Stomach (tissue), 9 donors: Measurements from ENCODE around the gene CFI. TPM values are rescaled to one million over a fixed set of nuclear protein-coding genes. Genes with fewer than 3 reads are reported as not detected.

Experiments
- DNase-seq, 2 donors: peaks; one replicate each; pipeline versions ENCODE4 v3.0.0 to v3.0.0-alpha.2; 2013 to 2019
- H3K27ac ChIP-seq, 5 donors: fragments of 200-600 bp in 4 of 5; sonication (generic) in 4 of 5; one replicate each; pipeline ENCODE4 v1.5.1; 2013 to 2019; ENCODE audit warnings: mild to moderate bottlenecking in 1 of 5, moderate library complexity in 1 of 5
- H3K27me3 ChIP-seq, 3 donors: fragments of 200-600 bp; sonication (generic); one replicate each; pipeline ENCODE4 v1.5.1; 2017 to 2019; ENCODE audit warnings: mixed run types in 1 of 3
- H3K36me3 ChIP-seq, 4 donors: fragments of 200-600 bp; sonication (generic); 1 replicate in 3 of 4; 2 replicates in 1 of 4; pipeline ENCODE4 v1.5.1; 2016 to 2019
- H3K4me1 ChIP-seq, 4 donors: fragments of 200-600 bp; sonication (generic); one replicate each; pipeline ENCODE4 v1.5.1; 2016 to 2019
- H3K4me3 ChIP-seq, 4 donors: fragments of 200-600 bp; sonication (generic) in 3 of 4; one replicate each; pipeline ENCODE4 v1.5.1; 2016 to 2019; ENCODE audit warnings: mild to moderate bottlenecking in 1 of 4
- H3K9me3 ChIP-seq, 4 donors: fragments of 200-600 bp; sonication (generic); one replicate each; pipeline ENCODE4 v1.5.1; 2016 to 2019
- CTCF ChIP-seq, 7 experiments: fragments of 450-650 bp in 4 of 7; fragments of 200-600 bp in 3 of 7; sonication (generic) in 3 of 7; IDR thresholded peaks; one replicate each; pipeline ENCODE4 v1.5.1; 2016 to 2019; ENCODE audit warnings: antibody characterized with exemption in 7 of 7, control low read depth in 2 of 7, mild to moderate bottlenecking in 1 of 7
- EP300 ChIP-seq: sonication (generic); formaldehyde crosslinking; IDR thresholded peaks from one replicate; pipeline ENCODE4 v1.6.1; 2017; ENCODE audit warnings: antibody characterized with exemption
- POLR2A ChIP-seq, 4 donors: fragments of 450-650 bp; IDR thresholded peaks; one replicate each; pipeline ENCODE4 v1.6.1; 2016; ENCODE audit warnings: antibody characterized with exemption in 4 of 4, control low read depth in 2 of 4, mild to moderate bottlenecking in 1 of 4, moderate library complexity in 1 of 4
- POLR2AphosphoS5 ChIP-seq, 3 donors: sonication (generic); formaldehyde crosslinking; IDR thresholded peaks; one replicate each; pipeline ENCODE4 v1.6.1; 2016; ENCODE audit warnings: antibody characterized with exemption in 3 of 3
- WGBS, 5 donors: extraction: QIAGEN DNeasy Blood & Tissue Kit in 3 of 5; methylation state at CpG; one replicate each; pipeline versions ENCODE4 v1.1.5 to v1.1.7; 2013 to 2018; 5-methylcytosine and 5-hydroxymethylcytosine counted together
- intact Hi-C: fragments of 100-400 bp; cut with DNase I; formaldehyde crosslinking; loops from one replicate; pipeline ENCODE4 v1.15.1; 2023; ENCODE audit warnings: low total_unique reads
- polyA plus RNA-seq, 3 donors: library from polyadenylated mRNA; stranded (reverse); fragments of 200-250 nt; gene quantifications; one replicate each; pipeline ENCODE4 v1.2.3, GENCODE V29; 2013
- total RNA-seq, 5 donors: library from RNA; depleted of rRNA; stranded (reverse); fragments of >200 nt; gene quantifications; one replicate each; pipeline versions ENCODE4 v1.1.0 to v1.2.3, GENCODE V29; 2014 to 2016
- donor health status: healthy with polysubstance abuse.
- donor health status: Bipolar disorder and iron deficiency.
- donor health status: healthy.

CFI gene
- total and polyA plus RNA-seq, 8 donors: 0.45 to 20.4 (median 7.7) TPM

- DNase-seq: no peak
- H3K27me3 ChIP-seq: no peaks in the 10 kb centered on the region
- no peak overlapping the region for H3K4me3 ChIP-seq
- no peaks in the 10 kb centered on the region for H3K9me3 ChIP-seq
- intact Hi-C loops: loop anchor here (5.0 to 10.0 kb wide), 2 partner anchors 123 to 396 kb away; no protein-coding TSS in a partner anchor
- peaks cover 17 to 26% (median 21%) of the 10 kb centered on the region in 4 donors for H3K4me1 ChIP-seq
- H3K36me3 ChIP-seq: peaks cover 8 to 53% (median 51%) of the 10 kb centered on the region in 4 donors
- TF ChIP-seq EP300 (no peak), CTCF (IDR thresholded peaks at IDR 0.05) (no peak), POLR2A (IDR thresholded peaks at IDR 0.05) (no peak)
- H3K27ac ChIP-seq: no peak overlapping the region
- 94 to 97% (median 97%) methylated on average over 4 of the region's 4 CpGs for WGBS, 5 donors
Observed at GRCh38 chr4:109818268-109818667, 16.5 kb upstream of the CFI start.

DNA sequence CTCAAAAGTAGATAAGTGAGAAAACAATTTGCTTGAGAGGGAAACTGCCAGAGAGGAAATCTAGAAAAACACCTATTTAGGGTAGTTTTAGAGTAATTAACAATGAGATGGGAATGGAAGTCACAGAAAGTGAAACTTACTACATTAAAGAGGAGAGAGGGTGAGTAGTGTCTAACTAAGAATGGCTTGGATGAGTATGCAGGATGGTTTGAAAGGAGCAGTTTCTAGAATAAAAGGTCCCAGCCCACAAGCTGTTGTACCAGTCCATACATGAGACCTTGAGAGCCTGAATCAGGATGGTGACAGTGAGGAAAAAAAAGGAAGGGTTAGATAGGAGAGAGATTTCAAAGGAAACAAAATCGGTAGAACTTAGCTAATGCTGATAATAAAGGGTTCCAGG lies 15.1 kb upstream of the CFI start:
- no peaks in the 10 kb centered on the region for H3K9me3 ChIP-seq
- TF ChIP-seq EP300 (no peak), POLR2AphosphoS5 (IDR thresholded peaks at IDR 0.05) (no peak), CTCF (IDR thresholded peaks at IDR 0.05) (no peak), POLR2A (IDR thresholded peaks at IDR 0.05) (no peak)
- H3K27ac ChIP-seq: no peak overlapping the region
- WGBS, 5 donors: 21 to 74% (median 41%) methylated on average over 1 of the region's 1 CpG
- intact Hi-C loops: loop anchor here (5.0 to 10.0 kb wide), 2 partner anchors 122 to 395 kb away; no protein-coding TSS in a partner anchor
- no peak for DNase-seq
- H3K36me3 ChIP-seq: peaks cover 0 to 41% (median 38%) of the 10 kb centered on the region in 4 donors
- peaks cover 17 to 26% (median 21%) of the 10 kb centered on the region in 4 donors for H3K4me1 ChIP-seq
- H3K4me3 ChIP-seq: peak overlapping the region in 3 of 4 donors; percentile 70 to 87 (median 80)
- no peaks in the 10 kb centered on the region for H3K27me3 ChIP-seq

DNA sequence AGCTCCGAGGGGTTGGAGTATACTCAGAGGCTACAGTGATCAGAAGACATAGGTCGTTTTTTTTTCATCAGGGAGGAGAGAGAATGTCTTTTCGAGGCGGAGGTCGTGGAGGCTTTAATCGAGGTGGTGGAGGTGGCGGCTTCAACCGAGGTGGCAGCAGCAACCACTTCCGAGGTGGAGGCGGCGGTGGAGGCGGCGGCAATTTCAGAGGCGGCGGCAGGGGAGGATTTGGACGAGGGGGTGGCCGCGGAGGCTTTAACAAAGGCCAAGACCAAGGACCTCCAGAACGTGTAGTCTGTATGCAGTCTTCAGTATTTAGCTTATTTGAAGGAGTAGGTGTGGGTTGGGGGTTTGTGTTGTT lies 14.3 kb upstream of the CFI start:
- H3K36me3 ChIP-seq: peaks cover 0 to 34% (median 30%) of the 10 kb centered on the region in 4 donors
- TF ChIP-seq CTCF (IDR thresholded peaks at IDR 0.05) (no peak), EP300 (no peak), POLR2AphosphoS5 (IDR thresholded peaks at IDR 0.05) (no peak), POLR2A (IDR thresholded peaks at IDR 0.05) (no peak)
- peaks cover 17 to 26% (median 21%) of the 10 kb centered on the region in 4 donors for H3K4me1 ChIP-seq
- no peaks in the 10 kb centered on the region for H3K27me3 ChIP-seq
- intact Hi-C loops: loop anchor here (5.0 to 10.0 kb wide), 2 partner anchors 121 to 394 kb away; no protein-coding TSS in a partner anchor
- peak overlapping the region; percentile 72 to 91 (median 87) for H3K27ac ChIP-seq
- no peaks in the 10 kb centered on the region for H3K9me3 ChIP-seq
- 0 to 1% (median 0%) methylated on average over 19 of the region's 19 CpGs for WGBS, 5 donors
- peak overlapping the region; percentile 70 to 87 (median 76) for H3K4me3 ChIP-seq
- peak; percentile 26 to 49 for DNase-seq

DNA sequence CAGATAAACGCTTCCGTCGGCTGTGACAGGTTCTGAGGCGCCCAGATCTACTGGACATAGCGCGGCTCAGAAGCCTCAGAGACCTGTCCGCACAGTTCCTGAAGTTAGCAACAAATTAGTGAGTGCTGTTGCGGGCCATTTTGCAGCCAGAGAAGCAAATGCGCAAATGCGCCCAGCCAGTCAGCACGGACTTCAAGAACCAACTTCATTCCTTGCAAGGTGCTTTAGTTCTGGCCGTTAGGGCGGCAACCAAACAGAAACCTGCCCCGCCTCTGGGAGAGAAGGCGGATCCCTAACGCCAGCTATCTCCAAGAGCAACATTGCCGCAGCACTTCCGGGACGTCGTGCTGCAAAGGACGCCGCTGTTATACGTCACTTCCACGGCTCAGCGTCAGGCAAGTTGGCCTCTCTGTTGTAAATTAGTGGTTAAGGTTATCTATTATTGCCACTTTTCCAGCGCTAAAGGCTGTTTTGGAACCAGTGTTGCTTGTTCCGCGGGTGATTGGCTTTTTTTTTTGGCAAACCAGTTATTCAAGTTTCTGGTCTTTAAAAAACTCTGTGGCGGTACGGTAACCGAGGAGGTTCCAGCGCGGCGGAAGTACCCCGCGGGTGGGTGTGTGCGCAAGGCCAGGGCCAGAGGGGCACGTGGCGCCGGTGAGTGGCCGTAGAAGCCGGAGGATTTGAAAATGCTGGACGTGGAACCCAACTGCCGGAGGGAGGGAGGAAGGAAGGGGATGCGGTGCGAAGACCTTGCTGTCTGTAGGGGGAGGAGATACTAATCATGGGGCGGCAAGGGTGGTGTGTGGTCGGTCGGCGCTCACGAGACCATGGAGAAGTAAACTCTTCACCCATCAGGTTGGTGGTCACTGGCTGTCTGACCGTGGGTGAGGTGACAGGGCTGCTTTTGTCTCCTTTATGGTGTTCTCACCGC lies 13.6 kb upstream of the CFI start, which contains the start of gene GAR1:
TSS of gene GAR1 (plus strand) at position 612 of the 931 bp plus-strand sequence. CDS start 403 bp downstream, outside the sequence.
- H3K27ac ChIP-seq: peak within 1 kb of the TSS; percentile 72 to 91 (median 87)
- 0 to 1% (median 0%) methylated on average over 53 of the region's 53 CpGs for WGBS, 5 donors
- peak; percentile 92 to 98 for DNase-seq
- intact Hi-C loops: loop anchor here (5.0 to 10.0 kb wide), 2 partner anchors 121 to 393 kb away; no protein-coding TSS in a partner anchor
- TF ChIP-seq EP300 (peak; percentile 26), POLR2A (IDR thresholded peaks at IDR 0.05) (peak in 1 of 4 donors; percentile 29), POLR2AphosphoS5 (IDR thresholded peaks at IDR 0.05) (peak; percentile 70 to 90 (median 76)), CTCF (IDR thresholded peaks at IDR 0.05) (no peak)
- H3K9me3 ChIP-seq: no peaks in the 10 kb centered on the region
- H3K36me3 ChIP-seq: peaks cover 0 to 27% (median 24%) of the 10 kb centered on the region in 4 donors
- peaks cover 17 to 26% (median 21%) of the 10 kb centered on the region in 4 donors for H3K4me1 ChIP-seq
- no peaks in the 10 kb centered on the region for H3K27me3 ChIP-seq
- H3K4me3 ChIP-seq: peak within 1 kb of the TSS; percentile 70 to 87 (median 76)
